Measurements from ENCODE around the gene FLII. TPM values are rescaled to one million over a fixed set of nuclear protein-coding genes. Genes with fewer than 3 reads are reported as not detected.
"Not testable (repeated sequence)": the region's sequence is repeated elsewhere in the genome, so short reads cannot be mapped to it uniquely, and the experiment has no call there.

The FLII gene
- total RNA-seq, 1 donor from 2014 or later: 280 TPM

- no peak for DNase-seq (ENCODE audit: low read depth in 2 of 2)
Measured at GRCh38 chr17:18224053-18224386, 34.5 kb downstream of the FLII start.

- no peak for DNase-seq (ENCODE audit: low read depth in 2 of 2)
Measured at GRCh38 chr17:18218756-18219415, 39.7 kb downstream of the FLII start.

GRCh38 chr17:18217412-18218015 is 41.0 kb downstream of the FLII start:
- DNase-seq (ENCODE audit: low read depth in 2 of 2): peak; percentile 45 to 63

- not testable (repeated sequence) for DNase-seq (ENCODE audit: low read depth in 2 of 2)
Measured at GRCh38 chr17:18216906-18217305, 41.6 kb downstream of the FLII start.

- DNase-seq (ENCODE audit: low read depth in 2 of 2): no peak
Measured at GRCh38 chr17:18213666-18214270, 44.8 kb downstream of the FLII start.

- no peak for DNase-seq (ENCODE audit: low read depth in 2 of 2)
Measured at GRCh38 chr17:18208092-18208491, 50.4 kb downstream of the FLII start.

- no peak for DNase-seq (ENCODE audit: low read depth in 2 of 2)
Measured at GRCh38 chr17:18206962-18207361, 51.6 kb downstream of the FLII start.

GRCh38 chr17:18205861-18206260 is 52.7 kb downstream of the FLII start:
- no peak for DNase-seq (ENCODE audit: low read depth in 2 of 2)

GRCh38 chr17:18203308-18203707 is 55.2 kb downstream of the FLII start:
- no peak for DNase-seq (ENCODE audit: low read depth in 2 of 2)

GRCh38 chr17:18201108-18201507 is 57.4 kb downstream of the FLII start:
- no peak for DNase-seq (ENCODE audit: low read depth in 2 of 2)

- DNase-seq (ENCODE audit: low read depth in 2 of 2): peak in 1 of 2 donors; percentile 6
Measured at GRCh38 chr17:18198530-18198929, 60.0 kb downstream of the FLII start.

GRCh38 chr17:18197535-18198194 is 60.9 kb downstream of the FLII start:
- no peak for DNase-seq (ENCODE audit: low read depth in 2 of 2)

- no peak for DNase-seq (ENCODE audit: low read depth in 2 of 2)
Measured at GRCh38 chr17:18195246-18195645, 63.3 kb downstream of the FLII start.

Other genes starting within 250 kb of the FLII start
- gene ATPAF2, start 219.6 kb downstream of the FLII start, total RNA-seq: 18.4 and 20.4 TPM in 2 replicates
- gene GID4, start 219.3 kb downstream of the FLII start, total RNA-seq: 5.1 and 7.0 TPM in 2 replicates
- gene DRG2, start 170.8 kb downstream of the FLII start, total RNA-seq: 27.6 and 34.4 TPM in 2 replicates
- 0.13 and 0.26 TPM in 2 replicates for gene MYO15A, start 150.0 kb downstream of the FLII start, total RNA-seq
- gene ALKBH5, start 74.9 kb downstream of the FLII start, total RNA-seq: 57.9 and 71.8 TPM in 2 replicates
- gene LLGL1, start 33.1 kb downstream of the FLII start, total RNA-seq: 17.2 and 23.9 TPM in 2 replicates
- gene MIEF2, start 1.9 kb upstream of the FLII start, total RNA-seq: 8.1 and 13.9 TPM in 2 replicates
- 14.1 and 19.3 TPM in 2 replicates for gene TOP3A, start 56.3 kb upstream of the FLII start, total RNA-seq
- 11.4 and 18.5 TPM in 2 replicates for gene SMCR8, start 56.6 kb upstream of the FLII start, total RNA-seq
- 11.0 and 16.7 TPM in 2 replicates for gene SHMT1, start 104.8 kb upstream of the FLII start, total RNA-seq
- not detected in 2 replicates for gene EVPLL, start 119.0 kb upstream of the FLII start, total RNA-seq
- gene LGALS9C, start 218.1 kb upstream of the FLII start, total RNA-seq: not detected in 2 replicates

All from dermis microvascular lymphatic vessel endothelial cell (primary cell).